Measurements from ENCODE around the gene UBL7. TPM values are rescaled to one million over a fixed set of nuclear protein-coding genes. Genes with fewer than 3 reads are reported as not detected.

Gene UBL7
- total and polyA plus RNA-seq, 4 donors, result 12.7 to 19.5 (median 18.2) TPM

DNA sequence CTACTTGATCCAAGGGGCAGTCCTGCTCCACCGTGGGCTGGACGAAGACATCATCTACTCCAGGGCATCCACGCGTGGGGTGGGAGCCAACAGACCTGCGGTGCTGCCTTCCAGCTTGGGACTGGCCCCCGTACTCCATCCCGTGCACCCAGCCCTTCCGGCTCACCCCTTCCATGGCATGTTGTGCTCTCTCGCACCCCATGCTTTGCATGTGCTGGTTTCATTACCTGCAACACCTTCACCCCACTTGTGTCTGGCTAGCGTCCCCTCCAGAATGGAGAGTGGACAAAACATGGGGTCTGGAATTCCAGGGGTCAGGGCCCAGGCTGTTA is 57.4 kb downstream of the UBL7 start:
- Histone ChIP-seq H3K27ac (ENCODE audit: low read depth in 1 of 2, low read length in 2 of 2) (no peak overlapping the region), H3K27me3 (ENCODE audit: control insufficient read depth in 4 of 4, insufficient read depth in 4 of 4, low read length in 3 of 4) (no peaks in the 10 kb centered on the region), H3K9ac (ENCODE audit: low read depth in 1 of 2, low read length in 2 of 2) (no peak overlapping the region), H3K9me3 (ENCODE audit: control insufficient read depth in 4 of 4, low read length in 3 of 4) (no peaks in the 10 kb centered on the region), H3K4me3 (ENCODE audit: low read depth in 1 of 3, low read length in 3 of 3) (no peak overlapping the region), H3K4me1 (ENCODE audit: control insufficient read depth in 4 of 4, insufficient read depth in 4 of 4, low read length in 3 of 4) (peaks cover 0 to 3% (median 0%) of the 10 kb centered on the region in 4 donors), H3K36me3 (ENCODE audit: control insufficient read depth in 4 of 4, insufficient read depth in 3 of 4, low read depth in 1 of 4, low read length in 3 of 4) (no peaks in the 10 kb centered on the region)
- DNase-seq (ENCODE audit: low spot score), result no peak
- TF ChIP-seq FOXA2 (IDR thresholded peaks at IDR 0.05) (no peak), SP1 (IDR thresholded peaks at IDR 0.05) (no peak), RXRA (IDR thresholded peaks at IDR 0.05) (no peak), HNF4A (conservative IDR thresholded peaks at IDR 0.05) (no peak), NR2F2 (IDR thresholded peaks at IDR 0.05) (no peak), RAD21 (IDR thresholded peaks at IDR 0.05) (no peak), JUND (IDR thresholded peaks at IDR 0.05) (no peak), EGR1 (IDR thresholded peaks at IDR 0.05; ENCODE audit: low read depth in 2 of 2) (no peak)
- TF ChIP-seq, protein P1, sequence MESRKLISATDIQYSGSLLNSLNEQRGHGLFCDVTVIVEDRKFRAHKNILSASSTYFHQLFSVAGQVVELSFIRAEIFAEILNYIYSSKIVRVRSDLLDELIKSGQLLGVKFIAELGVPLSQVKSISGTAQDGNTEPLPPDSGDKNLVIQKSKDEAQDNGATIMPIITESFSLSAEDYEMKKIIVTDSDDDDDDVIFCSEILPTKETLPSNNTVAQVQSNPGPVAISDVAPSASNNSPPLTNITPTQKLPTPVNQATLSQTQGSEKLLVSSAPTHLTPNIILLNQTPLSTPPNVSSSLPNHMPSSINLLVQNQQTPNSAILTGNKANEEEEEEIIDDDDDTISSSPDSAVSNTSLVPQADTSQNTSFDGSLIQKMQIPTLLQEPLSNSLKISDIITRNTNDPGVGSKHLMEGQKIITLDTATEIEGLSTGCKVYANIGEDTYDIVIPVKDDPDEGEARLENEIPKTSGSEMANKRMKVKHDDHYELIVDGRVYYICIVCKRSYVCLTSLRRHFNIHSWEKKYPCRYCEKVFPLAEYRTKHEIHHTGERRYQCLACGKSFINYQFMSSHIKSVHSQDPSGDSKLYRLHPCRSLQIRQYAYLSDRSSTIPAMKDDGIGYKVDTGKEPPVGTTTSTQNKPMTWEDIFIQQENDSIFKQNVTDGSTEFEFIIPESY (IDR thresholded peaks at IDR 0.05), result no peak
- 83% methylated on average over 10 of the region's 10 CpGs for whole genome bisulfite sequencing

GRCh38 chr15:74402873-74403587 is 57.9 kb downstream of the UBL7 start:
- Histone ChIP-seq H3K27ac (ENCODE audit: low read depth in 1 of 2, low read length in 2 of 2) (no peak overlapping the region), H3K36me3 (ENCODE audit: control insufficient read depth in 4 of 4, insufficient read depth in 3 of 4, low read depth in 1 of 4, low read length in 3 of 4) (no peaks in the 10 kb centered on the region), H3K9me3 (ENCODE audit: control insufficient read depth in 4 of 4, low read length in 3 of 4) (no peaks in the 10 kb centered on the region), H3K9ac (ENCODE audit: low read depth in 1 of 2, low read length in 2 of 2) (no peak overlapping the region), H3K4me3 (ENCODE audit: low read depth in 1 of 3, low read length in 3 of 3) (no peak overlapping the region), H3K4me1 (ENCODE audit: control insufficient read depth in 4 of 4, insufficient read depth in 4 of 4, low read length in 3 of 4) (peaks cover 0 to 3% (median 0%) of the 10 kb centered on the region in 4 donors), H3K27me3 (ENCODE audit: control insufficient read depth in 4 of 4, insufficient read depth in 4 of 4, low read length in 3 of 4) (no peaks in the 10 kb centered on the region)
- DNase-seq (ENCODE audit: low spot score), result no peak
- no peak for TF ChIP-seq EGR1 (IDR thresholded peaks at IDR 0.05; ENCODE audit: low read depth in 2 of 2)
- no peak for TF ChIP-seq HNF4A (conservative IDR thresholded peaks at IDR 0.05)
- TF ChIP-seq, protein P2, sequence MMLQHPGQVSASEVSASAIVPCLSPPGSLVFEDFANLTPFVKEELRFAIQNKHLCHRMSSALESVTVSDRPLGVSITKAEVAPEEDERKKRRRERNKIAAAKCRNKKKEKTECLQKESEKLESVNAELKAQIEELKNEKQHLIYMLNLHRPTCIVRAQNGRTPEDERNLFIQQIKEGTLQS (IDR thresholded peaks at IDR 0.05), result no peak
- TF ChIP-seq, protein P3, sequence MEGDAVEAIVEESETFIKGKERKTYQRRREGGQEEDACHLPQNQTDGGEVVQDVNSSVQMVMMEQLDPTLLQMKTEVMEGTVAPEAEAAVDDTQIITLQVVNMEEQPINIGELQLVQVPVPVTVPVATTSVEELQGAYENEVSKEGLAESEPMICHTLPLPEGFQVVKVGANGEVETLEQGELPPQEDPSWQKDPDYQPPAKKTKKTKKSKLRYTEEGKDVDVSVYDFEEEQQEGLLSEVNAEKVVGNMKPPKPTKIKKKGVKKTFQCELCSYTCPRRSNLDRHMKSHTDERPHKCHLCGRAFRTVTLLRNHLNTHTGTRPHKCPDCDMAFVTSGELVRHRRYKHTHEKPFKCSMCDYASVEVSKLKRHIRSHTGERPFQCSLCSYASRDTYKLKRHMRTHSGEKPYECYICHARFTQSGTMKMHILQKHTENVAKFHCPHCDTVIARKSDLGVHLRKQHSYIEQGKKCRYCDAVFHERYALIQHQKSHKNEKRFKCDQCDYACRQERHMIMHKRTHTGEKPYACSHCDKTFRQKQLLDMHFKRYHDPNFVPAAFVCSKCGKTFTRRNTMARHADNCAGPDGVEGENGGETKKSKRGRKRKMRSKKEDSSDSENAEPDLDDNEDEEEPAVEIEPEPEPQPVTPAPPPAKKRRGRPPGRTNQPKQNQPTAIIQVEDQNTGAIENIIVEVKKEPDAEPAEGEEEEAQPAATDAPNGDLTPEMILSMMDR (IDR thresholded peaks at IDR 0.05; ENCODE audit: low read depth, low read length, missing input control), result no peak
- TF ChIP-seq, protein P1 (IDR thresholded peaks at IDR 0.05), result no peak
- TF ChIP-seq NR2F2 (IDR thresholded peaks at IDR 0.05), result no peak
- no peak for TF ChIP-seq GABPA (IDR thresholded peaks at IDR 0.05 in 1 of 2, conservative IDR thresholded peaks at IDR 0.05 in 1 of 2)
- TF ChIP-seq TAF1 (conservative IDR thresholded peaks at IDR 0.05), result no peak
- TF ChIP-seq HNF4G (IDR thresholded peaks at IDR 0.05), result no peak
- TF ChIP-seq REST (IDR thresholded peaks at IDR 0.05), result no peak
- no peak for TF ChIP-seq MAX (IDR thresholded peaks at IDR 0.05)
- TF ChIP-seq RAD21 (IDR thresholded peaks at IDR 0.05), result no peak
- TF ChIP-seq YY1 (IDR thresholded peaks at IDR 0.05), result no peak
- no peak for TF ChIP-seq FOXA2 (IDR thresholded peaks at IDR 0.05)
- no peak for TF ChIP-seq FOXA1 (IDR thresholded peaks at IDR 0.05)
- WGBS, result 66% methylated on average over 13 of the region's 13 CpGs
